SK-N-MC (cell line): ENCODE results near the gene EDRF1.

Experiments
- EZH2 ChIP-seq: fragments of 200-600 bp; sonication (generic); IDR thresholded peaks from one replicate; pipeline ENCODE4 v1.6.1; 2017; ENCODE audit warnings: antibody characterized with exemption
- FOXP2 ChIP-seq: optimal IDR thresholded peaks from 2 replicates; pipeline ENCODE3; 2011; ENCODE audit warnings: mild to moderate bottlenecking, moderate library complexity; ENCODE audit not compliant: insufficient read depth; ENCODE audit errors: extremely low read length, control extremely low read depth
- POLR2AphosphoS5 ChIP-seq: IDR thresholded peaks from 2 replicates; pipeline ENCODE4 v1.6.1; 2012; ENCODE audit warnings: mild to moderate bottlenecking, low read depth, low read length, borderline replicate concordance

- TF ChIP-seq EZH2 (no peak), FOXP2 (no peak), POLR2AphosphoS5 (no peak)
Observed at GRCh38 chr10:125801574-125801973, 82.1 kb downstream of the EDRF1 start.
